HG03060 (cell line): ENCODE data around the gene MGMT.

Experiments used
- ATAC-seq: cut with Tn5 transposase; IDR thresholded peaks from one replicate; pipeline ENCODE4 v1.9.1; 2021; ENCODE audit warnings: low read depth, moderate number of reproducible peaks; ENCODE audit not compliant: unreplicated experiment

Gene MGMT

GRCh38 chr10:129675027-129675769, 208.2 kb downstream of the MGMT start:
- no peak for ATAC-seq

DNA sequence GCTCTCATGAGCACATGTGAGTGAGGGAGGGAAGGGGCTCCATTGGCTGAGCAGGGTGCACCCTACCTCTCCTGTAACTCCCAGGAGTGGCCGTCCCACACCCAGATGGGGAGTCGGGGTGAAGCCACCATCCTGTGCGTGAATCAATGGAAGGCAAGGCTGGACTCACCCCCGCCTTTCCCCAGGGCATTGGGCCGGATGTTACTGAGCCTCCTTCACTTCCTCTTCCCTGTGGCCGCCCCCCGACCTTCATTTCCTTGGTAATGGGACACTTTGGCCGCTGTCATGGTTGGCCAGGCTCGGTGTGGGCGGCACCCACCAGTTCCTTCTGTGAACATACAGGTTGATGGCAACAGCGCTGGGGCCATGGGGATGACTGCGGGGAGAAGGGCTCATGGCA, 209.0 kb downstream of the MGMT start:
- no peak for ATAC-seq

- ATAC-seq = no peak
These were observed 210.4 kb downstream of the MGMT start for GRCh38 chr10:129677377-129677927.

DNA sequence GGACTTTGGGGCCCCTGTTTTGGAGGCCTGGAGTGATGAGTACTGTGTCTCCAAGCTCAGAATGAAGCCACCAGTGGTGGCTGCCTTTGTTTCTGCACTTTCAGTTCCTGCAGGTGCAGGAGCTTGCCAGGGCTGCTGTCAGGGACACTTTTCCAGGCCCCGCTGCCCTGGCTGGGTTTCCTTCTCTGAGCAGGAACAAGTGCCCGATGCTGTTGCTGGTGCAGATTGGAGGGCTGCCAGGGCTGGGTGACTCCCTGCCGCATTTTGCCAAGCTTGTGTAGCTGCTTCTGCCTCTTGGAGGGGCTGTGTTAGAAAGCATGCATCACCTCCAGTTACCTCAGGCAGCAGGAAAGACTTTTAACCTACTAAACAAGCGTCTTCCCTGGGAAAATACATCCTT, 211.1 kb downstream of the MGMT start:
- no peak for ATAC-seq

GRCh38 chr10:129679207-129679606, 212.2 kb downstream of the MGMT start:
- no peak for ATAC-seq

- ATAC-seq = no peak
These were observed 213.8 kb downstream of the MGMT start for GRCh38 chr10:129680661-129681344.

DNA sequence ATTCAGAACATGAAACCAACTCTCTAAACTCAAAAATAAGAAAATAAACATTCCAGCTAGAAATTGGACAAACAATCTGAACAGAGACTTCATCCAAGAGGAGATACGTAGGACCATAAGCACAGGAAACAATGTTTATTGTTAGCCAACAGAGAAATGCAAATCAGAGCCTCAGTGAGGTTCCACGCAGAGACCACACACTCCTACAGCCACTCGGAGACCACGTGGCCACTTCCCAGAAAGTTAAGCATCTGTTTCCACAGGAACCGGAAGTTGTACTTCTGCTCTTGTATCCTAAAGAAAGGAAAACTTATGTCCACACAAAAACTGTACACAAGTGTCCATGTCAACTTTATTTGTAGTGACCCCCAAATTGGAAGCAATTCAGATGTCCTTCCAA, 214.8 kb downstream of the MGMT start:
- no peak for ATAC-seq

GRCh38 chr10:129683519-129683918, 216.5 kb downstream of the MGMT start:
- no peak for ATAC-seq

DNA sequence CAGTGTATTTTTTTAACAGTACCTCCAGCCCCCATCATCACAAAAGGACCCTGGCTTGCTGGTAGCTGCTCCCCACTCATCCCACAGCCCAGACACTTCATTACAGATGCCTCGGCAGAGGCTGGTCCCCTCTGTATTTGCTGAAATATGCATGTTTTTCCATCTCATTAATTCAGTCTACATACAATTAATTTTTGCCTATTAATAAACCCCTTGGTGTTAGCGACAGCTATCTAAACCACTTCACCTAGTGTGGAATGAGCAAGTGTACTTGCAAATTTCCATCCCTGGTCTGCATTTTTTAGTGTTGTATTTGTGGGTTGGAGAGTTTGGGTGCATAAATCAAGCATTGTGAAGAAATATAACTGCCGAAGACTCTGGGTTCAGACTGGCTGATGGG, 216.9 kb downstream of the MGMT start:
- no peak for ATAC-seq

DNA sequence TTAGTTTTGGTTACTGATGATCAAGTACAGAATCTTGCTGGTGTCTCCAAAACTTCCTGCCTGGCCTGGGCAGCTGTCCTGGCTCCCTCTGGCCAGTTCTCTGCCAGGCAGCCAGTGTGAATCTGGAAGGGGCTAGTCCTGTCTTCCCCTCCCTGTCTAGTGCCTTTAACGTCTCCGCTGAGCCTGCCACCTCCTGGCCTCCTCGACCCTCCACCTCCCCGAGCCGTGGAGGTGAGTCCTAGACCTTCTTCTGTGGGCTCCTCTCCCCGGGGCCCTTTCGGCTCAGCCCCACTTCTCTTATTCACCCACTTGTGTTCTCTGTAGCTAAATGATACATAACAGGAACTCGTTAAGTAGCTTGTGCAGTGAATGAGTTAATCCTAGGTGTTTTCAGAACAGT, 218.2 kb downstream of the MGMT start:
- no peak for ATAC-seq

DNA sequence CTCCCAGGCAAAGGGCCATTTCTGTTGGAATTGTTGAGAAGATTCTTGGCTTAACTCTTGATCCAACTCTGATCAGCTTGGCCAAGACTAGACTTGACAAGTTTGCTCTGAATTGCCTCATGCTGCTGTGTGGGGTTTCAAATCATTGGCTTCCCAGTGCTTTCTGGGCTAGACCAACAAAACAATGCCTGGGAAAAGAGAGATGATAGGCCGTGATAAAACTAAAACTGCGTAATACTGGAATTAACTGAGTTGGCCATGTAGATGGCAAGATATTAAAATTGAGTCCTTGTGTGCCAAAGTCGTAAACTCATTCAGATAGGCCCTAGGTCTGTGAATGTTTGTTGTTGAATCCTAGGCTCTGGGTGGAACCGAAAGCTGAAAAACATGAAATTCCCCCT, 222.6 kb downstream of the MGMT start:
- no peak for ATAC-seq

DNA sequence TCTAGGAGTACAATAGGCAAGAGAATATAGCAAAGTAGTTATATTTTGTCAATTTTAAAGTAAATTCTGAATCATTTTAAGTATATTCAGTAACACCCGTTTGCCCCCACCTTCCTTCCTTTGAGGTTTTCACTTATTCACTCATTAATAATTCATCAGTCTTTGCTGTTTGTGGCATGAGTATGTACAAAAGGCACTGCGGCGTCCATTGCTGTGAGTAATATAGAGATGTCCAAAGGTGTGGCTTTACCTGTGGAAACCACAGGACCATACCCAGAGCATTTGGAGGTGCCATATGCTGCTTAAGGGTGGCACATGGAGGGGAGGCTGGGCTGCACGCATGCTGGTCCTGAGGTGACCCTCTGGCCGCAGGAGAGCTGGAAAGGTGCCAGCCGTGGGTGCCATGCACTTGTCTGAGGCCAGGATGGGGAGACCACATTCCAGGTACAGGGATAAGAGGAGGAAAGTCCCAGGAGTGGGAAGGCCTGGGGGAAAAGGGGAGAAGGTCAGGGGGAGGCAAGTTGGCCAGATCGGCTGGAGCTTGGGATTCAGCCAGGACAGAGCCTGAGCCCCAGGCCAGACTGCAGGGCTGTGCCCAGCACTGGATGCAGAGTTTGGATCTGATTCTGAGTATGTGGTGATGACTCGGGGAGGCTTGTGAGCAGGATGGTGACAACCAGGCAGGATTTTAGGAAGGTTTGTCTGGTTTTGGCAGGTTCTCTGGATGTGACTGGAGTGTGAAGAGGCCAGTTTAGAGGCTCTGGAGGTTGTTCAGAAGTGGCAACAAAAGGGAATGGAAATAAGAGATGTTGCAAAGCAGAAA, 223.4 kb downstream of the MGMT start:
- ATAC-seq = no peak

DNA sequence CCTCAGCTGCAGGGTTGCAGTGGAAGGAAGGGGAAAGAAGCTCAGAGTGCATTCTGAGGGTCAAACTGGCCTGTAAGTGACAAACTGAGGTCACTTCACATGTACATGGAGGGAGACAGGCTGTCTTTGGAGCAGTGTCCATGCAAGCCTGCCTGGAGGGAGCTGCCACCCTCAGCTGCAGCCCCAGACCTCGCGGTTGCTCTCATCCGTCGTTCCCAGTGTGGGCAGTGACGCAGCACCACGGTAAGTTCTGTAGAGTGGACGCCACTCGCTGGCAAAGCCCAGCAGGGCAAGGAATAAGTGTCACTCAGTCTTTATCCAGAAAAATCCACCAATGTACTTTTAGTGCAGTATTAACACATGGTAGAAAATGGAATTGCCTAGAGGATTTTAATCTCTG, 225.7 kb downstream of the MGMT start:
- no peak for ATAC-seq

DNA sequence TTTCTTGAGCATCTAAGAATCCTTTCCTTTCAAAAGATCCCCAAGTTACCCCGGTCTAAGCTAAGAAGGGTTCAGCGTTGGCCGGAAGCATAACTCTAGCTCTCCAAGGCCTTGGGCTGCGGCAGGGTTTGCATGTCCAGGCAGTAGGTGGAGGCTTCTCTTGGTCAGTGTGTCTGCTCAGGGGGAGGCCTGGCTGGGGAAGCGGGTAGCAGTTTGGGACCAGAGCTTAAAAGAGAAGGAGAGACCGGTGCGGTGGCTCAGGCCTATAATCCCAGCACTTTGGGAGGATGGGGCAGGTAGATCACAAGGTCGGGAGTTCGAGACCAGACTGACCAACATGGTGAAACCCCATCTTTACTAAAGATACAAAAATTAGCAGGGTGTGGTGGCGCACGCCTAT, 226.3 kb downstream of the MGMT start:
- no peak for ATAC-seq

DNA sequence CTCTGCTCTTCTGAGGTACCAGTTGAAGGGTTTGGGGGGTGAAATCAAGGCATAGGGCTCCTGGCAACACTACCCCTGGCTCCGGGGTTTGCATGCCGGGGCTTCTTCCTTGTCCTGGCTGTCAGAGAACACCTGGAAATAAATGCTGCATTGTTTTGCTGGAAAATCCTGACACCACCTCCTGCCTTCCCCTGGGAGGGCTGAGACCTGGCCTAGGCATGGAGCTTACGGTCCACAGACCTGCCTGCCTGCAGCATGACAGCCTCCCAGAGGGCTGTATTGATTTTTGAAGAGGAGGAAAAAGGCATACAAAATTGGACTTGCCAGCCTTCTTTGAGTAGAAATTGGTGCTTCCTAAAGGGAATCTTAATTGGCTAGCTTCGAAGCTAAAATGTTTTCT, 227.1 kb downstream of the MGMT start:
- no peak for ATAC-seq

- ATAC-seq = no peak
These were observed 227.7 kb downstream of the MGMT start for GRCh38 chr10:129694691-129695243.

GRCh38 chr10:129695671-129696070, 228.6 kb downstream of the MGMT start:
- no peak for ATAC-seq

- ATAC-seq = no peak
These were observed 229.6 kb downstream of the MGMT start for GRCh38 chr10:129696636-129697035.

GRCh38 chr10:129697463-129698247, 230.6 kb downstream of the MGMT start:
- ATAC-seq = no peak

DNA sequence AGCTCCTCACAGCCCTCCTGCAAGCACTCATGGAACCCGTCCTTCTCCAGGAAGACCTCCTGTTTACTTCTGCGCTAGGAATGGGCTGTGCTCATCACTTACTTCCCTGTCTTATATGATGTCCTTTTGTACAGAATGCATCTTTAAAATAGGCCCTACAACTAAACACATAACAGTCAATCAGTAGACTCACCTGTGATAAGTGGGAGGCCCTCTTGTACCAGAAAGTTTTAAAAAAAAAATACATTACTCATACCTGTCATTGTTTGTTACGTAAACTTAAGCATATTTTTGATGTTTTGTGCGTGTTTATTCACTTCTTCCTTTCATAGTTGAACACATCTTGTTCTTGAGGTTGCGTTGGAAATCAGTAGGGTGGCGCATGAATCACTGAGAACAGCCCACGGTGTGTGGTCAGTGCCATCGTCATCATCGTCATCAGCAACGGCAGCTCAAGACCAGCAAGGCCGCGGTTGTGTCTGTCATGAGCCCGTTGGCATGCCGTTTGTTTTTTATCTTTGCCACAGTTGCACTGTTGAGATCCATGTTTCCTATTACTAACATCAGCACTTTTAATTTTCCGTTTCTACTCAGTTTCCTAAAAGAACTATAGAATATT, 232.8 kb downstream of the MGMT start:
- ATAC-seq = no peak
